GM19463 (cell line): Measurements from ENCODE around the gene PDZK1.
"Not testable (repeated sequence)": the region's sequence is repeated elsewhere in the genome, so short reads cannot be mapped to it uniquely, and the experiment has no call there.

Source experiments
- ATAC-seq: cut with Tn5 transposase; IDR thresholded peaks from one replicate; pipeline ENCODE4 v1.9.1; 2021; ENCODE audit warnings: mild to moderate bottlenecking, moderate library complexity; ENCODE audit not compliant: unreplicated experiment

Gene PDZK1

GRCh38 chr1:145662502-145662901 lies 44.7 kb downstream of the PDZK1 start:
- ATAC-seq, result not testable (repeated sequence)

- ATAC-seq, result not testable (repeated sequence)
These were observed 50.8 kb downstream of the PDZK1 start for GRCh38 chr1:145656245-145656943.

GRCh38 chr1:145643990-145644389 lies 63.2 kb downstream of the PDZK1 start:
- ATAC-seq, result not testable (repeated sequence)

- not testable (repeated sequence) for ATAC-seq
These were observed 65.3 kb downstream of the PDZK1 start for GRCh38 chr1:145641886-145642285.

GRCh38 chr1:145636237-145636636 lies 70.9 kb downstream of the PDZK1 start:
- ATAC-seq, result not testable (repeated sequence)

GRCh38 chr1:145622177-145622576 lies 85.0 kb downstream of the PDZK1 start:
- ATAC-seq, result not testable (repeated sequence)
